Peyer's patch (tissue), 4 donors: ENCODE data around the gene MICB.

Experiments
- POLR2A ChIP-seq, 2 donors: fragments of 450-650 bp; IDR thresholded peaks; one replicate each; pipeline ENCODE4 v1.5.1; 2017; ENCODE audit warnings: antibody characterized with exemption in 2 of 2, mild to moderate bottlenecking in 2 of 2, moderate library complexity in 2 of 2
- TF ChIP-seq, protein P1 (sequence below), 6 experiments: fragments of 450-650 bp in 4 of 6; fragments of 200-600 bp in 2 of 6; sonication (generic) in 1 of 6; IDR thresholded peaks; one replicate each; pipeline ENCODE4 v1.5.1; 2017 to 2019; ENCODE audit warnings: antibody characterized with exemption in 6 of 6, mild to moderate bottlenecking in 3 of 6, moderate library complexity in 1 of 6

DNA sequence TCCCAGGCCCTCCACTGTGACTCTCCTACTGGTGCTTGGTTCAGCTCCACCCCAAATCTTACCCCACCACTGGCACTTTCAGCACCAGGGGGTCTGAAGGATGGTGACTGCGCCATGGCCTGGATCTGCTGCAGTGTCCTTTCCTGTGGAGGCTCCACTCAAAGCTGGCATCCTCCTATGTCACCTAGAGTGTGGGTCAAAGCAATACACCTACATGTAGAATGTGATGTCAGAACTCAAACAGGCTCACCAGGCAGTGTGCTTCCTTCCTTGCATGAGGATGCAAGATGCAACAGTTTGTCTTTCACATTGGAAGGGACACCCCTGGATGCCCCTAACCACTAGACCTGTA lies 32.8 kb upstream of the MICB start:
- TF ChIP-seq, protein P1, sequence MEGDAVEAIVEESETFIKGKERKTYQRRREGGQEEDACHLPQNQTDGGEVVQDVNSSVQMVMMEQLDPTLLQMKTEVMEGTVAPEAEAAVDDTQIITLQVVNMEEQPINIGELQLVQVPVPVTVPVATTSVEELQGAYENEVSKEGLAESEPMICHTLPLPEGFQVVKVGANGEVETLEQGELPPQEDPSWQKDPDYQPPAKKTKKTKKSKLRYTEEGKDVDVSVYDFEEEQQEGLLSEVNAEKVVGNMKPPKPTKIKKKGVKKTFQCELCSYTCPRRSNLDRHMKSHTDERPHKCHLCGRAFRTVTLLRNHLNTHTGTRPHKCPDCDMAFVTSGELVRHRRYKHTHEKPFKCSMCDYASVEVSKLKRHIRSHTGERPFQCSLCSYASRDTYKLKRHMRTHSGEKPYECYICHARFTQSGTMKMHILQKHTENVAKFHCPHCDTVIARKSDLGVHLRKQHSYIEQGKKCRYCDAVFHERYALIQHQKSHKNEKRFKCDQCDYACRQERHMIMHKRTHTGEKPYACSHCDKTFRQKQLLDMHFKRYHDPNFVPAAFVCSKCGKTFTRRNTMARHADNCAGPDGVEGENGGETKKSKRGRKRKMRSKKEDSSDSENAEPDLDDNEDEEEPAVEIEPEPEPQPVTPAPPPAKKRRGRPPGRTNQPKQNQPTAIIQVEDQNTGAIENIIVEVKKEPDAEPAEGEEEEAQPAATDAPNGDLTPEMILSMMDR (IDR thresholded peaks at IDR 0.05) = no peak
- TF ChIP-seq POLR2A (IDR thresholded peaks at IDR 0.05) = no peak
